H9 (cell line): ENCODE measurements around the gene COL23A1. TPM values are rescaled to one million over a fixed set of nuclear protein-coding genes. Genes with fewer than 3 reads are reported as not detected.

Experiments
- DNase-seq: peaks from one replicate; pipeline ENCODE4 v3.0.0-alpha.2; 2017
- H2AFZ ChIP-seq: one replicate; pipeline ENCODE4 v1.6.1; 2013; ENCODE audit warnings: mild to moderate bottlenecking, low read length, control low read depth, moderate library complexity
- H2AK5ac ChIP-seq: 2 replicates; pipeline ENCODE4 v1.6.1; 2013; ENCODE audit warnings: low read length, control low read depth, mixed read lengths; ENCODE audit not compliant: insufficient read length
- H2BK120ac ChIP-seq: one replicate; pipeline ENCODE4 v1.6.1; 2013; ENCODE audit warnings: low read depth, mild to moderate bottlenecking, low read length, control low read depth, inconsistent platforms; ENCODE audit not compliant: poor library complexity, severe bottlenecking
- H2BK12ac ChIP-seq: 2 replicates; pipeline ENCODE4 v1.6.1; 2013; ENCODE audit warnings: low read length, control low read depth, mixed read lengths, low read depth; ENCODE audit not compliant: insufficient read length
- H2BK15ac ChIP-seq: 2 replicates; pipeline ENCODE4 v1.6.1; 2013; ENCODE audit warnings: low read depth, low read length, control low read depth
- H2BK20ac ChIP-seq: one replicate; pipeline ENCODE4 v1.6.1; 2013; ENCODE audit warnings: low read depth, mild to moderate bottlenecking, low read length, control low read depth, inconsistent platforms; ENCODE audit not compliant: poor library complexity, severe bottlenecking
- H2BK5ac ChIP-seq: 2 replicates; pipeline ENCODE4 v1.6.1; 2013; ENCODE audit warnings: low read length, control low read depth, mixed read lengths; ENCODE audit not compliant: insufficient read length
- H3K14ac ChIP-seq: 2 replicates; pipeline ENCODE4 v1.6.1; 2013; ENCODE audit warnings: low read length, control low read depth; ENCODE audit not compliant: insufficient read depth
- H3K18ac ChIP-seq: 2 replicates; pipeline ENCODE4 v1.6.1; 2013; ENCODE audit warnings: low read depth, mild to moderate bottlenecking, mixed read lengths, low read length, control low read depth; ENCODE audit not compliant: insufficient read length
- H3K23ac ChIP-seq: 2 replicates; pipeline ENCODE4 v1.6.1; 2013; ENCODE audit warnings: low read length, control low read depth, mixed read lengths, low read depth; ENCODE audit not compliant: insufficient read length
- H3K23me2 ChIP-seq: 2 replicates; pipeline ENCODE4 v1.6.1; 2013; ENCODE audit warnings: low read depth, mild to moderate bottlenecking, mixed read lengths, low read length, control low read depth; ENCODE audit not compliant: insufficient read length, poor library complexity, severe bottlenecking
- H3K27ac ChIP-seq: 2 replicates; pipeline ENCODE4 v1.5.1; 2013; ENCODE audit warnings: low read length, control low read depth, mixed read lengths, low read depth; ENCODE audit not compliant: insufficient read length
- H3K27me3 ChIP-seq: 2 replicates; pipeline ENCODE4 v1.6.1; 2013; ENCODE audit warnings: low read length, control low read depth, inconsistent platforms; ENCODE audit not compliant: insufficient read depth
- H3K4ac ChIP-seq: 2 replicates; pipeline ENCODE4 v1.6.1; 2013; ENCODE audit warnings: low read depth, mild to moderate bottlenecking, control low read depth, inconsistent platforms, low read length, moderate library complexity
- H3K4me1 ChIP-seq: 2 replicates; pipeline ENCODE4 v1.6.1; 2013; ENCODE audit warnings: low read length, control low read depth, inconsistent platforms; ENCODE audit not compliant: insufficient read depth
- H3K4me2 ChIP-seq: 2 replicates; pipeline ENCODE4 v1.6.1; 2013; ENCODE audit warnings: low read length, control low read depth, mixed read lengths; ENCODE audit not compliant: insufficient read length, insufficient read depth
- H3K56ac ChIP-seq: 2 replicates; pipeline ENCODE4 v1.6.1; 2013; ENCODE audit warnings: low read depth, mild to moderate bottlenecking, mixed read lengths, low read length, control low read depth; ENCODE audit not compliant: insufficient read length
- H3K79me1 ChIP-seq: 2 replicates; pipeline ENCODE4 v1.6.1; 2013; ENCODE audit warnings: low read depth, mild to moderate bottlenecking, moderate library complexity, low read length, control low read depth, inconsistent platforms; ENCODE audit not compliant: insufficient read depth, poor library complexity, severe bottlenecking
- H3K79me2 ChIP-seq: 2 replicates; pipeline ENCODE4 v1.6.1; 2013; ENCODE audit warnings: low read length, control low read depth, inconsistent platforms; ENCODE audit not compliant: insufficient read depth
- H3K9ac ChIP-seq: 2 replicates; pipeline ENCODE4 v1.6.1; 2013; ENCODE audit warnings: low read length, control low read depth, mixed read lengths; ENCODE audit not compliant: insufficient read length; ENCODE audit errors: extremely low read depth
- H3K9me3 ChIP-seq: one replicate; pipeline ENCODE4 v1.6.1; 2013; ENCODE audit warnings: low read depth, low read length, inconsistent platforms; ENCODE audit not compliant: control insufficient read depth
- H3T11ph ChIP-seq: one replicate; pipeline ENCODE4 v1.6.1; 2013; ENCODE audit warnings: mild to moderate bottlenecking, low read length, control low read depth, inconsistent platforms
- H4K20me1 ChIP-seq: one replicate; pipeline ENCODE4 v1.6.1; 2013; ENCODE audit not compliant: control insufficient read depth, insufficient read length, insufficient read depth
- H4K5ac ChIP-seq: 2 replicates; pipeline ENCODE4 v1.6.1; 2013; ENCODE audit warnings: low read depth, mild to moderate bottlenecking, mixed read lengths, low read length, control low read depth; ENCODE audit not compliant: insufficient read length
- H4K8ac ChIP-seq: replicated peaks from 2 replicates; pipeline ENCODE4 v1.6.1; 2013; ENCODE audit warnings: low read length, control low read depth, mixed read lengths, low read depth; ENCODE audit not compliant: insufficient read length
- H4K91ac ChIP-seq: 2 replicates; pipeline ENCODE4 v1.6.1; 2013; ENCODE audit warnings: low read depth, mild to moderate bottlenecking, moderate library complexity, mixed read lengths, low read length, control low read depth; ENCODE audit not compliant: insufficient read length
- H3K27ac Mint-ChIP-seq, 3 experiments: 2 replicates in 2 of 3; 3 replicates in 1 of 3; pipeline ENCODE4 v1.8.0; 2020 to 2021; ENCODE audit warnings: mixed read lengths in 3 of 3, mild to moderate bottlenecking in 1 of 3, moderate library complexity in 1 of 3
- H3K27me3 Mint-ChIP-seq: 2 replicates; pipeline ENCODE4 v1.8.0; 2021; ENCODE audit warnings: low read depth, mild to moderate bottlenecking, moderate library complexity, mixed read lengths
- H3K36me3 Mint-ChIP-seq, 3 experiments: 2 replicates in 2 of 3; 3 replicates in 1 of 3; pipeline ENCODE4 v1.8.0; 2020 to 2021; ENCODE audit warnings: low read depth in 3 of 3, mixed read lengths in 3 of 3; ENCODE audit not compliant: insufficient read depth in 1 of 3
- H3K4me1 Mint-ChIP-seq, 2 experiments: 2 replicates each; pipeline ENCODE4 v1.8.0; 2020; ENCODE audit warnings: mixed read lengths in 2 of 2
- H3K4me3 Mint-ChIP-seq, 2 experiments: 2 replicates in 1 of 2; 3 replicates in 1 of 2; pipeline ENCODE4 v1.8.0; 2020 to 2021; ENCODE audit warnings: mild to moderate bottlenecking in 2 of 2, mixed read lengths in 2 of 2, moderate library complexity in 1 of 2
- H3K9me3 Mint-ChIP-seq, 2 experiments: 2 replicates in 1 of 2; 3 replicates in 1 of 2; pipeline ENCODE4 v1.8.0; 2020; ENCODE audit warnings: mild to moderate bottlenecking in 2 of 2, mixed read lengths in 2 of 2, moderate library complexity in 1 of 2
- CTCF ChIP-seq: fragments of 200-600 bp; sonication (generic); conservative IDR thresholded peaks from 3 replicates; pipeline ENCODE4 v1.8.0; 2021; ENCODE audit warnings: antibody characterized with exemption, mild to moderate bottlenecking
- WGBS: extraction: QIAGEN DNeasy Blood & Tissue Kit; methylation state at CpG from one replicate; pipeline ENCODE4 v1.1.7; 2013; ENCODE audit warnings: missing lambda C conversion rate, low lambda C conversion rate, mixed read lengths; ENCODE audit not compliant: insufficient read length; ENCODE audit errors: extremely low coverage; 5-methylcytosine and 5-hydroxymethylcytosine counted together
- total RNA-seq: library from RNA; stranded (reverse); gene quantifications from 2 replicates; pipeline ENCODE4 v1.2.1, GENCODE V29; 2021

The COL23A1 gene
- total RNA-seq, 1 experiment from 2014 or later, result 2.6 TPM

DNA sequence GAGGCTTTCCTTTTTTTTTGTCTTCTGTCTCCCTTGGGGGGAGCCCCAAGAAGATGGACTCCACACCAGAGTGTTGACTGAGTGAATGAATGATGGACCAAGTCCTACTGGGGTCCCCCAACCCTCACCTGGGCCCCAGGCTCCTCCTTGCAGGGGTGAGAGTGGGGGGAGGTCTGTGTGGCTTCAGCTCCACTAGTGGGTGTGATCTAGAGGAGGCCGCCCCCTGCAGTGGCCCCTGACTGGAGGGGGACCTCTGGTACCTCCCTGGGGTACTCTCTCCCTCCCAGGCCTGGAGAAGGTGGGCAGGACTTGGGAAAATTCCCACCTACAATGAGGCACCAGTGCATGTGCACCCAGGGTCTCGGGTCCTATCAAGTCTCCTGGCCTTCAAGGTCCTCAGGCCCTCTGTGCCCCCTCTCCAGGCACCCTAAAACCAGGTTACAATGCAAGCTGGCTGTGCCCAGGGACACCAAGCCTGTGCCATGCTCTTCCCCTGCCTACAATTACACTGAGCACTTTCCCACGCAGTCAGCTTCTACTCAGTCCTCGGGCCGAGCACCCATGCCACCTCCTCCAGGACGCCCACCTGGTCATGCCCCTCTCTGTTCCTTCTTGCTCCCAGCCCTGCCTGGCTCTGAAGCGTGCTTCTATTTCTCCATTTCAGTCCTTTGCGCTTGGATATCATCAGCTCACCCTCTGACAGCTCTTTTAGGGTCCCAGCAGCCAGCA is 240.4 kb downstream of the COL23A1 start:
- Histone ChIP-seq H2BK15ac (no peak overlapping the region), H3T11ph (no peak overlapping the region), H4K20me1 (no peaks in the 10 kb centered on the region), H3K9ac (no peak overlapping the region), H4K91ac (no peak overlapping the region), H3K79me1 (no peaks in the 10 kb centered on the region), H2BK120ac (no peak overlapping the region), H3K79me2 (peaks cover 2% of the 10 kb centered on the region; the same call in 1 of the 2 replicates), H2AFZ (no peak overlapping the region), H3K9me3 (no peaks in the 10 kb centered on the region), H3K23me2 (no peaks in the 10 kb centered on the region), H3K4ac (no peak overlapping the region), H3K14ac (no peak overlapping the region), H3K4me1 (0 out of 2 replicates have a peak, but pooled peaks cover 3% of the 10 kb centered on the region), H3K27me3 (no peaks in the 10 kb centered on the region), H2BK20ac (no peak overlapping the region), H4K5ac (no peak overlapping the region), H4K8ac (no peak overlapping the region), H3K27ac (no peak overlapping the region), H2AK5ac (no peak overlapping the region), H3K56ac (no peak overlapping the region), H3K23ac (no peak overlapping the region), H2BK12ac (no peak overlapping the region), H3K4me2 (no peak overlapping the region), H3K18ac (no peak overlapping the region), H2BK5ac (no peak overlapping the region)
- Mint-ChIP-seq H3K27me3 (no peaks in the 10 kb centered on the region), H3K4me3 (no peak overlapping the region), H3K9me3 (no peaks in the 10 kb centered on the region), H3K4me1 (peaks cover 17 to 46% of the 10 kb centered on the region in 2 experiments), H3K36me3 (no peaks in the 10 kb centered on the region), H3K27ac (peak overlapping the region; percentile 37 to 86 (median 79); a peak in 5 of 7 replicates)
- no peak for TF ChIP-seq CTCF
- no peak for DNase-seq
- WGBS, result no CpG with 5 or more reads among the region's 8 CpGs
